ENCODE results near the gene NUDCD2.

NUDCD2 gene, protein sequence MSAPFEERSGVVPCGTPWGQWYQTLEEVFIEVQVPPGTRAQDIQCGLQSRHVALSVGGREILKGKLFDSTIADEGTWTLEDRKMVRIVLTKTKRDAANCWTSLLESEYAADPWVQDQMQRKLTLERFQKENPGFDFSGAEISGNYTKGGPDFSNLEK

DNA sequence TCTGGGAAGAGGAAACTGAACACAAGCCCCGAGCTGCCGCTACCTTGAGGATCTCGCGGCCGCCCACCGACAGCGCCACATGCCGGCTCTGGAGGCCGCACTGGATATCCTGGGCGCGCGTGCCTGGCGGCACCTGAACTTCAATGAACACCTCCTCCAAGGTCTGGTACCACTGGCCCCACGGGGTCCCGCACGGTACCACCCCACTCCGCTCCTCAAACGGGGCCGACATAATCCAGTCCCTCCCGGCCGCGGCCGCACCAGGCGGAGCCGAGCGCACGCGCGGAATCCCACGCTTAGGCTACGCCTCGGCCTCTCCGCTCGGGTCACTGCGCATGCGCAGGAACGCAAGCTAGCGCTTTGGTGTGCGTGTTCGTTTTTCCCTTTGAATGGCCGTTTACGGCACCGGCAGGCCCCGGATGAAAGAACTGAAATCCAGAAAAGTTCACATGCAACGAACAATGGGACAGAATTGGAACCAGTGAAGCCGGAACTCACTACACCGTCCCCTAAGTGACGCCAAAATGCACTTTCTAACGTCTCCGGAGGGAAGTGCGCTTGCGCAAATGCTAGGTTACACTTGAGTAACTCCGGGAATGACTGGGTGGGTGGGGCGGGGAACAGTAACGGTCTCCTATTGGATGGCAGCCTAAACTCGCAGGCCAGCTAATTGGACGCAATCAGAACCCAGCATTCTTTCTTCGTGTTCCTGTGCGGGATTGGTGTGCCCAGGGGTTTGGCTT, at the start of gene NUDCD2:
Gene NUDCD2, minus strand, starts transcription at position 284 of the 743 bp plus-strand sequence. Its CDS starts 52 bp downstream, at position 232.
- peaks cover 39% of the 10 kb centered on the region for H3K36me3 Mint-ChIP-seq (ENCODE audit: insufficient read depth)
- no peaks in the 10 kb centered on the region for H3K9me3 Mint-ChIP-seq
- ATAC-seq (replicated peaks; ENCODE audit: extremely low read depth, poor library complexity, severe bottlenecking) (peak; percentile 79), DNase-seq (ENCODE audit: low spot score in 2 of 2) (peak; percentile 91 to 98)
- H3K4me3 Mint-ChIP-seq: peak within 1 kb of the TSS; percentile 95
- peaks cover 40% of the 10 kb centered on the region for H3K4me1 Mint-ChIP-seq
- no peaks in the 10 kb centered on the region for H3K27me3 Mint-ChIP-seq
- peak within 1 kb of the TSS; percentile 99 for H3K27ac Mint-ChIP-seq (ENCODE audit: low read depth)

DNA sequence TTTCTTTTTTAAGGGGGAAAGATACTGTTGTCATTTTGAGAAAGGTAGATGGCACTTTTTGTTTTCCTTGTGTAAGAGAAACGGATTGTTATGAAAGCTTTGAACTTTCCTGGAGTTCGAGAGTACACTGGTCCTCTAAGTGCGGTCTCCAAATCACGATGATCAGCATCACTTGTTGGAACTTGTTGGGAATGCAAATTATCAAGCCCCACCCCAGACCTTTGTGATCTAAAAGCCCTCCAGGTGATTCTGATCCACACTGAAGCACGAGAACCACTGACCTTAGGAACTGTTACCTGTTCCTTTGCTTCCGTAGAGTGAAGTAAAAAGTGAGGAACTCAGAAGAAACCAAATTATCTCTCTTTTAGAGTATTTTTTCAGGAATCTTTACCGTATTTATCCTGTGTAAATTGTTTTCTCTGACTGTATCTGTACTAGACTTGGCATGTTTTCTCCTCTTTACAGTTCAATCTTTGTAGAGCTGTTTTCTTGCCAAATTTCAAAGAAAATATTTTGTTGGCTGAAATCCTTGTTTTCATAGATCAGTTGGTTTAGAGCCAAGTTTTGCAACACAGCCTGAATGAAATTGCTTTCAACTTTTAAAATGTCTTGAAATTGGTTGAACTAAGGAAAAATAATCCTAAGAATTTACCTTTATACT, 49.5 kb upstream of the NUDCD2 start:
- DNase-seq (ENCODE audit: low spot score in 2 of 2) (no peak), ATAC-seq (replicated peaks; ENCODE audit: extremely low read depth, poor library complexity, severe bottlenecking) (no peak)
- Mint-ChIP-seq H3K27ac (ENCODE audit: low read depth) (peak overlapping the region; percentile 98), H3K27me3 (no peaks in the 10 kb centered on the region), H3K36me3 (ENCODE audit: insufficient read depth) (peaks cover 51% of the 10 kb centered on the region), H3K4me1 (peaks cover 73% of the 10 kb centered on the region), H3K9me3 (no peaks in the 10 kb centered on the region), H3K4me3 (peak overlapping the region; percentile 98)

DNA sequence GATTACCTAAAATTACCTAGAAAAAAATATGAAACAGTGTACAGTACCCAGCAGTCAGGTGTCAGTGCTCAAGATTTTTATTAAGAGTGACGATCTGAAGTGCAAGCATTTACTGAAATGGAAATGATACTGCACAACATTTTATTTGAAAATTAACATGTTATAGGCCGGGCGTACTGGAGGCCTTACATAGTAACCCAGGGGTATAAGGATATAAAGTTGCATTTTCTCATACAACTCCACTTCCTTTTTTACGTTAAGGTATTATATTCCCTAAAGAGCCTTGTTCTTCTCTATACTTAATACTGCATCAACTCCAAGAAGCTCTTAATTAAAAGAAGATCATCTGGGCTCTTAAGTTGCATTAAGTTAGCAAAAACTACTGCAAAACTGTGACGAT, 48.9 kb upstream of the NUDCD2 start:
- Mint-ChIP-seq H3K4me3 (peak overlapping the region; percentile 98), H3K4me1 (peaks cover 79% of the 10 kb centered on the region), H3K27me3 (no peaks in the 10 kb centered on the region), H3K9me3 (no peaks in the 10 kb centered on the region), H3K27ac (ENCODE audit: low read depth) (peak overlapping the region; percentile 98), H3K36me3 (ENCODE audit: insufficient read depth) (peaks cover 51% of the 10 kb centered on the region)
- DNase-seq (ENCODE audit: low spot score in 2 of 2): no peak
- ATAC-seq (replicated peaks; ENCODE audit: extremely low read depth, poor library complexity, severe bottlenecking): no peak

DNA sequence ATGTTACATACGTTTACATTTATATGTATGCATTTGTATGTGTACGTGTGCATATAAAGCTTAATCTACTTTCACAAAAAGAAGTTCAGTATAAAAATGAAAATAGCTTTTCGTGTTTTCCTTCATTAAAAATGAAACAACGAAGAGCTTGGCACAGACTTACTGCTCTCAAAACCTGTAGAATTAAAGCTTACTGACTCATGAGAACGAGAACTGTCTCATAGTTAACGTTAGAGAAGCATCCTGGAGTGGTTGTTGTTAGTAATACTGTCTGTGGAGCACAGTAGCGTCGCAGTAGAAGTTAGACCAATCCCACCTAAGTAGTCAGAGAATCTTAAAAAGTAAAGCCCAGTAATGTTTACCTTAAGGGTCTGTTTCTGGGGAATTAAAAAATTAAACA, 46.8 kb upstream of the NUDCD2 start:
- H3K4me1 Mint-ChIP-seq: peaks cover 72% of the 10 kb centered on the region
- H3K4me3 Mint-ChIP-seq: peak overlapping the region; percentile 98
- no peaks in the 10 kb centered on the region for H3K27me3 Mint-ChIP-seq
- no peaks in the 10 kb centered on the region for H3K9me3 Mint-ChIP-seq
- peak overlapping the region; percentile 98 for H3K27ac Mint-ChIP-seq (ENCODE audit: low read depth)
- DNase-seq (ENCODE audit: low spot score in 2 of 2): no peak
- peaks cover 32% of the 10 kb centered on the region for H3K36me3 Mint-ChIP-seq (ENCODE audit: insufficient read depth)
- no peak for ATAC-seq (replicated peaks; ENCODE audit: extremely low read depth, poor library complexity, severe bottlenecking)

DNA sequence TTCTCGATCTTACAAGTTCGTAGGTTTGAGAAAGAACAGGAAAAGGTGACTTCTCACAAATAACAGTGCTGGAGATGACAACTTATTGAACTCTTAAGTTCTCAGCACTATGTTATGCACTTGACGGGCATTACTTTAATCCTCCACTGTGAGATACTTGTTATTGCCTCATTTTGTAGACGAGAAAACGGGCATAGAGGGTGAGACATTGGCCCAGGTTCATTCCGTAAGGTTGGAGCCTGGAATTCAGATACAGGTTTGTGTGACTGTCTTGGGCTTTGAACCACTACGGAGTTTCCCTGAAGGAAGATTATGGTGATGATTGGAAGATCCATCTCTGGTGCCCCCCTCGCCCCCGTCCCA, 46.2 kb upstream of the NUDCD2 start:
- ATAC-seq (replicated peaks; ENCODE audit: extremely low read depth, poor library complexity, severe bottlenecking) (peak; percentile 20), DNase-seq (ENCODE audit: low spot score in 2 of 2) (no peak)
- Mint-ChIP-seq H3K4me3 (peak overlapping the region; percentile 98), H3K36me3 (ENCODE audit: insufficient read depth) (peaks cover 32% of the 10 kb centered on the region), H3K27ac (ENCODE audit: low read depth) (peak overlapping the region; percentile 98), H3K9me3 (no peaks in the 10 kb centered on the region), H3K27me3 (no peaks in the 10 kb centered on the region), H3K4me1 (peaks cover 71% of the 10 kb centered on the region)

DNA sequence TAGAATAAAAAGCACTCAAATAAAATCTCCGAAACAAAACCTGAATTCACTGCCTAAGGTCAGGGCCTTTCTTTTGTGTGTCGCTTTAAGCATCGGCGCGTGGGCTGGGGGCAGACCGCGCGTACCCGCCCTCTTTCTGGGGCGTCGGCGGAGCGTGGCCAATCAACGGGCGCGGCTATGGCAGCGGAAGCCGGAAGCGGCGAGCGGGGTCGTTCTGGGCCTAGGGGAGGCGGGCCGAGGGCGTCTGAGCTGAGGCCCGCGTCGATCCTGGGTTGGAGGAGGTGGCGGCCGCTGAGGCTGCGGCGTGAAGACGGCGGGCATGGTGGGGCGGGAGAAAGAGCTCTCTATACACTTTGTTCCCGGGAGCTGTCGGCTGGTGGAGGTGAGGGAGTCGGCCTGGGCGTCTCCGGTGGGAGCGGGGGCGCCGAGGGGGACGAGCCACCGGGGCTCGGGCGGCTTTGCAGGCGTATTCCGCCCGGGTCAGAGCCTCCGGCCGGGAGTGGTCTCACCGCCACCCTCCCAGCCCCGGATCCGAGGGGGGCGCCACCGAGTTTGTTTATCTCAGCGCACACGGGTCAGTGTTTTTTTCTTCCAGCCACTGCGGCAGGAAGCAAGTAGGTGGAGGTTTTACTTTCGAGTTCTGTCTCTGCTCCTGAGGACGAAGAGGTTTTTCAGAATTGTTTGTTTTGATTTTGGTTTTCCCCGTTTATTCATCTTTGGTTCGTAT, 45.6 kb upstream of the NUDCD2 start, which contains the start of gene MAT2B:
Gene MAT2B, plus strand, starts transcription at position 252 of the 727 bp plus-strand sequence. Its CDS starts 68 bp downstream, at position 320.
- Mint-ChIP-seq H3K4me1 (peaks cover 67% of the 10 kb centered on the region), H3K27me3 (no peaks in the 10 kb centered on the region), H3K4me3 (peak within 1 kb of the TSS; percentile 98), H3K36me3 (ENCODE audit: insufficient read depth) (peaks cover 31% of the 10 kb centered on the region), H3K27ac (ENCODE audit: low read depth) (peak within 1 kb of the TSS; percentile 98), H3K9me3 (no peaks in the 10 kb centered on the region)
- ATAC-seq (replicated peaks; ENCODE audit: extremely low read depth, poor library complexity, severe bottlenecking): peak; percentile 92
- peak; percentile 86 to 93 for DNase-seq (ENCODE audit: low spot score in 2 of 2)

DNA sequence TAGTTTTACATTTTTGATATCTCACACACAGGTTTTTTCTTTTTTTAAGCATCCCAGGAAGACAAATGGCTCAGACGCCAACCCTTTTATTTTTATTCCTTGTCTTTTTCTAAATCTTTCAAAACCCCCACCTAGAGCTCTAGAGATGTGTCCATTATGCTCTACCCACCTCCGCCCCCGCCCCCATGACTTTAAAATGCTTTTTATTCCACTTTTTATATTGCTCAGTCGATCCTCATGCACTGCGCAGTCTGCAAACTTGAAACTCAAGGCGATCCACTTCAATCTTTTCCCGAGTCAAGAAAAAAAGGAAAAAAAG, 45.1 kb upstream of the NUDCD2 start:
- Mint-ChIP-seq H3K36me3 (ENCODE audit: insufficient read depth) (peaks cover 28% of the 10 kb centered on the region), H3K9me3 (no peaks in the 10 kb centered on the region), H3K27ac (ENCODE audit: low read depth) (peak overlapping the region; percentile 98), H3K4me3 (peak overlapping the region; percentile 98), H3K27me3 (no peaks in the 10 kb centered on the region), H3K4me1 (peaks cover 63% of the 10 kb centered on the region)
- DNase-seq (ENCODE audit: low spot score in 2 of 2) (no peak), ATAC-seq (replicated peaks; ENCODE audit: extremely low read depth, poor library complexity, severe bottlenecking) (peak; percentile 0)

DNA sequence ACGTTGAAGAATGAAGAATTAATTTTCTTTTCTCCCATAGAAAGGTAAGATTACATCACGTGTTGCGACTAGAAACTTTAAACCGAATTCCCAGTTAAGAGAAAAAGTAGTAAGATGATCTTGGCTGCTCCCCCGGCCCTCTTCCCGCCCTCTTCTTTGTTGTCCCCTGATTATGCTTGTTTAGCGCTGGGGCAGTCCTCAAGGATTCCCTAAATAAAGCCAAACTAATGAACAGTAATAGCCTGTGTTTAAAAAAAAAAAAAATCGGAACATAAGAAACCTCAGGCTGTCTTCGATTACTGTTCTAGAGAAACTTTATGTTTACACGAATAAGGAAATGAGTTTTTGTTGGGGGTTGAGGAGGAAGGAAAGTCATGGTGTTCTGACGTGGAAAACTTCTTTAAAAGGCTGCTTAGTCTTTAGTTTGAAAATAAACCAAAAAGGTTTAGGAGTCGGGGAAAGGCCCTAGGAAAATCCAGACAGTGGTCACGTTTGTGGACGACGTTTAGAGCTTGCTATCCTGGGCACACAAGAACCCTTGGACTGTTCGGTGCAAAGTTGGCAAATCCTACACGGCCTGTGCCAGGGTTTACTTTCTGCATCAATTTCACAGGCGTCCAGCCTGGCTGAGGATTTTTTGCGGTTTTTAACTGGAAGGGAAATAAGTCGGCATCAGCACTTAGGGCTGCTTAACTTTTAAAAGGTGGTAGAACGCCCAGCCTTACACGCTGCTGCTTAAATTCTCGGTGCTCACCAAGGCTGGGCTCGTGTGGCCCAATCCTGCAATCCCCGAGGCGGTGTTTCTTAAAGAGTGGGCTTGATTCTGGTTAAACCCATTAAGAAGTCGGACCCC, 44.4 kb upstream of the NUDCD2 start:
- H3K27ac Mint-ChIP-seq (ENCODE audit: low read depth): peak overlapping the region; percentile 98
- ATAC-seq (replicated peaks; ENCODE audit: extremely low read depth, poor library complexity, severe bottlenecking) (peak; percentile 11), DNase-seq (ENCODE audit: low spot score in 2 of 2) (no peak)
- H3K27me3 Mint-ChIP-seq: no peaks in the 10 kb centered on the region
- H3K4me3 Mint-ChIP-seq: peak overlapping the region; percentile 98
- peaks cover 58% of the 10 kb centered on the region for H3K4me1 Mint-ChIP-seq
- peaks cover 28% of the 10 kb centered on the region for H3K36me3 Mint-ChIP-seq (ENCODE audit: insufficient read depth)
- H3K9me3 Mint-ChIP-seq: no peaks in the 10 kb centered on the region

DNA sequence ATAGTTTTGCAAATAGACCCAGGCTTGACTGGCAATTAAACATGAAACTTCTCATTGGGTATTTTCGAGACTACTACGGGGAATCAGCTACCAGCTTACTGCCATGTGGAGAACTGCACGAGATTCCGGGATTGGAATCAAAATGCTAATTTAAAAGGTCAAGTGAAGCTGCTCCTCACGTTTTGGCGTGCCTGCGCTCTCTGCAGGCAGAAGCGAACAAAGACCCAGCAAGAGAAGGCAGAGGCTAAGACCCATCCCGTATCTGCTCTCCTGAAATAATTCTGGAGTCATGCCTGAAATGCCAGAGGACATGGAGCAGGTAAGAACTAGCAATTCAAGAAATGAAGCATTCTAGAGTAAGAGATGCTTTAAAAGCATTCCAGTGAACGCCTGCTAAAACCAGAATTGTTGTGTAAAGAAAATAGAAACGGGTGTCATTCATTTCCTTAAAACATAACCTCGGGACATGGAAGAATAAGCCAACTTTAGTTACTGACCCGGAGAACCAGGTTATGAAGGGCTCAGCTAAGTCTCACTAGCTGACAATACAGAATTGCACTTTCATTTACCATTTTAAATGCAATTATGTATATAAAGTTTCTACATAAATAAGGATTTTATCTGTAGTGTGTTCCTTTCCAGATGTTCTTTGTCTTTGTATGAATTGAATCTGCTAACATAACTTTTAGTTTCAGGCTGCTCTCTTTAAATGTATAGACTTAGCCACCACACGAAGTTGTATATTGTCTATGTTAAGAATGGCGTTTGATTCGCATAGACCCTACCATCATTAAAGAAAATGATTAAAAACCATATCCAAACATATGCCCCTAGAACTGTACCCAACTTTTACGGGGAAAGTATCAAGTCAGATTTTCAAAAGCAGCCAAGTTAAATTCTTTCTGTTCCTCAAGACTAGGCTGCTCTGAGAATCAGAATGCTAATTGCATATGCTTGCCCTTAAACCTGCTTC, 43.5 kb upstream of the NUDCD2 start:
- no peaks in the 10 kb centered on the region for H3K27me3 Mint-ChIP-seq
- no peak for DNase-seq (ENCODE audit: low spot score in 2 of 2)
- H3K36me3 Mint-ChIP-seq (ENCODE audit: insufficient read depth): peaks cover 24% of the 10 kb centered on the region
- no peaks in the 10 kb centered on the region for H3K9me3 Mint-ChIP-seq
- no peak for ATAC-seq (replicated peaks; ENCODE audit: extremely low read depth, poor library complexity, severe bottlenecking)
- H3K4me1 Mint-ChIP-seq: peaks cover 49% of the 10 kb centered on the region
- H3K27ac Mint-ChIP-seq (ENCODE audit: low read depth): peak overlapping the region; percentile 98
- peak overlapping the region; percentile 98 for H3K4me3 Mint-ChIP-seq

DNA sequence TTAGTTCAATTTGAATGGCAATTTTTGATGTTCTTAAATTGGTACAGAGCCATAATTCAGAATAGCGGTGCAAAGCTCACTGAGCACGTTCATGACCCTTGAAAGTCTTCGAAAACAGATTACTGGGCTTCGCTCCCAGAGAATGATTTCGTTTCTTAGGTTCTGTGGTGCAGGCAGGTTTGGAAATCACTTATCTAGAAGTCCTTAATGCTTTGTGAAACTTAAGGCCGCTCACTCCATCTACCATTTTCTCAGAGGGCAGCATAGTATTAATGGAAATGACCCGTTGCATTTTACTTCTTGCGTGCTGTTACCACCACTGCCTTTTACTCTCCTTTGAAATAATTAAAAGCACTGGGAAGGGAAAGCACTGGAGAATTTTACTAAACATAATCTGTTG, 42.6 kb upstream of the NUDCD2 start:
- peak overlapping the region; percentile 98 for H3K27ac Mint-ChIP-seq (ENCODE audit: low read depth)
- no peak for ATAC-seq (replicated peaks; ENCODE audit: extremely low read depth, poor library complexity, severe bottlenecking)

DNA sequence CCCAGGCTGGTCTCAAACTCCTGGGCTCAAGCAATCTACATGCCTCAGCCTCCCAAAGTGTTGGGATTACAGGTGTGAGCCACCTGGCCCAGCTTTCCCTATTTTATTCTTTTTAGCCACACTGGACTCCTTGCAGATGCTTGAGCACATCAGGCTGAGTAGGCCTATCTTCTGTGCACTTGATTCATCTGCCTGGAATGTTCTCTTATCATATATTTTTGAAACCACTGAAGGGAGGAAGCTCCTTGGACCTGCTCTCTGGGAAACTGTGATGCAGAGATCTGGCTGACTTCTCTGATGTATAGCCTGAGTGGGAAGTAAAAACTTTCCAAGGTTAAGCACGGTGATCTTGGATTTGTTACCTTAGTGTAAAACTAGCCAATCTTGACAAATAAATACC, 39.0 kb upstream of the NUDCD2 start:
- ATAC-seq (replicated peaks; ENCODE audit: extremely low read depth, poor library complexity, severe bottlenecking) (no peak), DNase-seq (ENCODE audit: low spot score in 2 of 2) (no peak)
- H3K36me3 Mint-ChIP-seq (ENCODE audit: insufficient read depth): peaks cover 3% of the 10 kb centered on the region
- no peak overlapping the region for H3K27ac Mint-ChIP-seq (ENCODE audit: low read depth)
- no peaks in the 10 kb centered on the region for H3K27me3 Mint-ChIP-seq
- peaks cover 10% of the 10 kb centered on the region for H3K4me1 Mint-ChIP-seq
- no peak overlapping the region for H3K4me3 Mint-ChIP-seq
- H3K9me3 Mint-ChIP-seq: no peaks in the 10 kb centered on the region

More for the DNA sequence above, 42.6 kb upstream of the NUDCD2 start:
- DNase-seq (ENCODE audit: low spot score in 2 of 2): no peak
- Mint-ChIP-seq H3K4me3 (peak overlapping the region; percentile 98), H3K27me3 (no peaks in the 10 kb centered on the region), H3K4me1 (peaks cover 40% of the 10 kb centered on the region), H3K9me3 (no peaks in the 10 kb centered on the region), H3K36me3 (ENCODE audit: insufficient read depth) (peaks cover 24% of the 10 kb centered on the region)

Data from central memory CD8-positive, alpha-beta T cell (primary cell).